ENCODE measurements around the gene VCL. TPM values are rescaled to one million over a fixed set of nuclear protein-coding genes. Genes with fewer than 3 reads are reported as not detected.
"Not testable (repeated sequence)": the region's sequence is repeated elsewhere in the genome, so short reads cannot be mapped to it uniquely, and the experiment has no call there.

The VCL gene
- total RNA-seq, 1 experiment from 2014 or later = 384 TPM

DNA sequence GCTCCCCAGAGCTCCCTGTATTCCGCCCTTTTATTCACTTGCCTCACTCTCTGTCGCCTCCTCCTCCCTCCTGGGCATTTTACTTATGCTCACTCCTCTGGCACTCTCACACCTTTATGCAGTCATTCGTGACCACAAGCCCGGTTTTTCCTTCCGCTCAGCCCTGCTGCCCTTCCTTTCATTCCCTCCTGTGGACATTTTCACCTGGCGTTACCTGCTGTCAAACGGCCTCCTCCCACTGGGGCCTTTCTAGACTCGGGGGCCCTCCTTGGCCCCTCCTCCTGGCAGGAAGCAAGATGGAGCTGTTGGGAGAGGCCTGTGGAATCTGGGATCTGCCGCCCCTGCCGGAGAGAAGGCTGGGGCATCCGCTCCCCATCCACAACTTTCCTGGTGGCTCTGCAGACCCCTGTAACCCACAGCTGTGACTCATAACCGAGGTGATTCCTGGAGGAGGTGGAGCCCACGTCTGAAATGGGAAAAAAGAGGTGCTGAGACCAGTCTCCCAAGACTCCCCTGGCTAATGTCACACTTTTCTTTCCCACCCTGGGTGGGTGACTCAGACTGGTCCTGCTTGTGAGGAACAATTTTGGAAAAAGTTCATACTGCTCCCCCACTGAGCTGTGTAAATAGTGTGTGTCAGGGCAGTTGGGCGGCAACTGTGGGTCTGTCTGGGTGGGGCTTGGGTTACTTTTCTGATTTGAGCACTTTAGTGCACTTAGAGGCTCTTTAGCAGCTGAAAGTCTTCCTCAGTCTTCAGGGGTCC is 1.2 kb downstream of the VCL start:
- in situ Hi-C loops (cut with HindIII; ENCODE audit: low sequenced_read_pairs) = no loop called here
- peak; percentile 76 for DNase-seq (ENCODE audit: low spot score)

DNA sequence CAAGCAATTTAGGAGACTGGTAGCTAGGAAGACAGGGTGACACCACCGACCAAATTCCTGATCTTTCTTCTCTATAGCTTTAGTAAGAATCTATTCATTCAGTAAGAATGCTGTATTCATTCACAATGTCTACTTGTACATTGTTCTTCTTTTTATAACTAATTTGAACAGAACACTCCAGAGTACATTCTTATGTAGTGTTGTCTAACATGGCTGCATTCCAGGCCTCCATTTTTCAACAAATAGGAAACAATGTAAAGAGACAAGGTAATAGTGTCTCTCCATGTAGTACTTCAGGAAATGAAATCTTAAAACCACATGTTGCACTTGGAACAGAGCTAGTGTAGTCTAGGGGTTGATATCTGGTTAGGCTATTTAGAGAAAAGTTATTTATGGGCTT is 1.8 kb downstream of the VCL start:
- in situ Hi-C loops (cut with HindIII; ENCODE audit: low sequenced_read_pairs) = no loop called here
- DNase-seq (ENCODE audit: low spot score) = no peak

DNA sequence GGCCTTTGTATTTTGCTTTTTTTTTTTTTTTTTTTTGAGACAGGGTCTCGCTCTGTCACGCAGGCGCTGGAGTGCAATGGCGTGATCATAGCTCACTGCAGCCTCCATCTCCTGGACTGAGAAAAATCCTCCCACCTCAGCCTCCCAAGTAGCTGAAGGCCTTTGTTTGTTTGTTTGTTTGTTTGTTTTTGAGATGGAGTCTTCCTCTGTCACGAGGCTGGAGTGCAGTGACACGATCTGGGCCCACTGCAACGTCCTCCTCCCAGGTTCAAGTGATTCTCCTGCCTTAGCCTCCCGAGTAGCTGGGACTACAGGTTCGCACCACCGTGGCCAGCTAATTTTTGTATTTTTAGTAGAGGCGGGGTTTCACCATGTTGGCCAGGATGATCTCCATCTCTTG is 2.3 kb downstream of the VCL start:
- DNase-seq (ENCODE audit: low spot score); in situ Hi-C loops (cut with HindIII; ENCODE audit: low sequenced_read_pairs): not testable (repeated sequence)

DNA sequence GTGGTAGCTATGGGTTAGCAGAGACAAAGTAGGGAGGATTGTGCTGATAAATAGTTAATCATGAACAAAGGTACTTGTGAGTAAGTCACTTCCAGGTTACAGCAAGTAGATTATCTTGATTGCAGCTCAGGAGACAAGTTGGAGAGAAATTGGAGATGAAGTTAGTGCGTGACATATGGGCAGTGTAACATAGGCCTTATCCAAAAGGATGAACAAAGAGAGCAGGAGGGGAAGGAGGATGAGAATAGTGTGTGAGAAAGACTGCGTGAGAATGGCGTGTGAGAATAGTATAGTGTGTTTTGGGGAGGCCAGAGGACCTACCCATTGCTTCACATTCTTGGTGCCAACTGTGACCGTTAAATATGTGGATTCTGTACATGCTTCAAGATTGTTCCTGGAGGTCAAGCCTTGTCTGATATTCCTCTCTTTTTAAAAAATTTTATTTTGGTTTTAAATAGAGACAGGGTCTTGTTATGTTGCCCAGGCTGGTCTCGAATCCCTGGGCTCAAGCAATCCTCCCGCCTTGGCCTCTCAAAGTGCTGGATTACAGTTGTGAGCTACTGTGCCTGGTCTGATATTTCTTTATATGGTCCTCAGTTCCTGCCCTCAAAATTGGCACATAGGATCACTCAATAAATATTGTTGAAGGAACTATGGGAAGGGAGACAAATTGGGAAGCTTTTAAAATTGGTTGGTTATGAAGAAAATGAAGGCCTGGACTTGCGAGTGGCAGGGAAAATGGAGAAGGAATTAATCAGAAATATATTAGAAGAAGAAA is 3.2 kb downstream of the VCL start:
- no peak for DNase-seq (ENCODE audit: low spot score)
- in situ Hi-C loops (cut with HindIII; ENCODE audit: low sequenced_read_pairs) = no loop called here

DNA sequence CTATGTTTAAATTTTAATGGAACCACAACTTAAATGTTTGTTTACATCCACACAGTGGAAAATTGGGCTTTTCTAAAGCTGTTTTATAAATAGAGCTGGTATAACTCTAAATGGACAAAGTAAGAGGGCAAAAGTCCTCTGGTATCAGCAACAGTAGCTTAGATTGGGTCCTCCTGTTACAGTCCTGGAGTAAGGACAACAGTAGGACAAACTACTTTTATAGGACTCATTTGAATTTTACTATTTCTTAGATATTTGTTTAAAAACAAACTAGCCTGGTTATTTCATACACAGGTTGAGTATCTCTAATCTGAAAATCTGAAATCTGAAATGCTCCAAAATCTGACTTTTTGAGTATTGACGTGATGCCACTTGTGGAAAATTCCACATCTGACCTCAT is 8.4 kb downstream of the VCL start:
- DNase-seq (ENCODE audit: low spot score) = no peak
- in situ Hi-C loops (cut with HindIII; ENCODE audit: low sequenced_read_pairs) = no loop called here

DNA sequence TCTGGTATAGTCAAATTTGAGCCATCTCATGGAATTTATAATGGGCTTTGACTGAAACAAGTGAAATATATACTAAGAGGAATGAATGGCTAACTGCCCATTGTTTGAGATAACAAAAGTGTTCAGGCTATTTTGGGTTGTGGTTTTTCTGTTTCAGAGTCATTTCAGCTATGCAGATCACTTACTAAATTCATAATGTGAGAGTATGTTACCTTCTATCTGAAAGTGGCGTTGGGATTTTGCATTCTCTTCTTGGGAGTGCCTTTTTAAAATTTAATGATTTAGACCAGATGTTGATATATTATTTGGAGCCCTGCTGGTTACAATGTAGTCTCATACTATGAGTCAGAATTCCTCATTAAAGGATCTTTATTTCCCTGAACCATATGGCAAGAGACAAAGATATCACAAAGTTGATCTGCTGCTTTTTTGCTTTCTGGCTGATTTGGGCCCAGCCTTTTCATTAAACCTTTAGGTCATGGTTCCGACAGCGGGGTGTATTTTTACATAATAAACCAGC is 10.4 kb downstream of the VCL start:
- in situ Hi-C loops (cut with HindIII; ENCODE audit: low sequenced_read_pairs) = no loop called here
- DNase-seq (ENCODE audit: low spot score) = no peak

DNA sequence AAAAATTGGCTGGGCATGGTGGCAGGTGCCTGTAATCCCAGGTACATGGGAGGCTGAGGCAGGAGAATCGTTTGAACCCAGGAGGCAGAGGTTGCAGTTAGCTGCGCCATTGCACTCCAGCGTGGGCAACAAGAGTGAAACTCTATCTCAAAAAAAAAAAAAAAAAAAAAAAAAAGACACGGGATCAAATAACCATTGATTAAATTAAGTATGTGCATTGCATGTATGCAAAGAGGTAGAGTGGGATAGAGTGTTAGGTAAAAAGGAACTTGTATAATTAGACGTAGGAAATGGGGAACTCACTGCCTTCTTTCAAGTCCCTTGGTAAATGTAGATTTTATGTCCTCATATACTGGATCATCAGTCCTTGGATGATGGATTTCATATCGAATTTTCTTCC is 13.1 kb downstream of the VCL start:
- in situ Hi-C loops (cut with HindIII; ENCODE audit: low sequenced_read_pairs) = loop anchor here (5.0 kb wide), 1 partner anchor 44 kb away; no protein-coding TSS in a partner anchor
- DNase-seq (ENCODE audit: low spot score) = no peak

DNA sequence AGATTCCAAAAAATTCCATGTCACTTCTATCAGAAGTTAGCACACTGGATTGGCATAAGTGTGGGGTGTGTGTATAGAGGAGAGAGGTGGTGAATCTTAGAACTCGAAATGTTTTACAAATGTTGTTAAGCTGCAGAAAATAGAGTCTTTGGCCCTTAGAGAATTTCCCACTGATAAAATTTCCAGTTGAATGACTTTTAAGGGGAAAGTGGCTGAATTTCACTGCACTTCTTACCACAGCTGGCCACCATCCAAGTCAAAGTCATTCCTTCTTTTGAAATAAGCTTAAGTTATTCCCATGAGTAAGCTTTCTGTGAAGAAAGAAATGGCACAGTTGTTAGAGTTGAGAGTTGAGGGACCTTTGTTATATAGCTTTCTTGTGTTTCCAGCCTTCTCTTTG is 13.9 kb downstream of the VCL start:
- no peak for DNase-seq (ENCODE audit: low spot score)
- in situ Hi-C loops (cut with HindIII; ENCODE audit: low sequenced_read_pairs) = loop anchor here (5.0 kb wide), 1 partner anchor 44 kb away; no protein-coding TSS in a partner anchor

DNA sequence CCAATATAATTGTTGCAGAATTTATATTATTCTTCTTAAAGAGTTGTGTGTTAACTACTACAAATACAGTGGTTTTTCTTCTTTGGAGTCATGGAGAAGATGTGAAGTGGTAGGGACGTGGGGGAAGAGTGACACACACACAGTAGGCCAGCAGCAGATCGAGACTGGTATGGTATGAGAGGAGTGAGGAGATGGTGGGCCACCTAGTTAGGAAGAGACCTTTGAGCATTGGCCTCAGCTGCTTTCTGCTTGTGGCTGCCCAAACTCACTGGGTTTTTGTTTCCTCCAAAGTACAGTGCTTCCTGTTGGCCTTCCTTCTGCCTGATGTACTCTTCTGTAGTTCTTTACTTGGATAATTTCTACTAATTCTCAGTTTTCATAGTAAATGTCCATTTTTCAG is 14.6 kb downstream of the VCL start:
- no peak for DNase-seq (ENCODE audit: low spot score)
- in situ Hi-C loops (cut with HindIII; ENCODE audit: low sequenced_read_pairs) = loop anchor here (5.0 kb wide), 1 partner anchor 45 kb away; no protein-coding TSS in a partner anchor

DNA sequence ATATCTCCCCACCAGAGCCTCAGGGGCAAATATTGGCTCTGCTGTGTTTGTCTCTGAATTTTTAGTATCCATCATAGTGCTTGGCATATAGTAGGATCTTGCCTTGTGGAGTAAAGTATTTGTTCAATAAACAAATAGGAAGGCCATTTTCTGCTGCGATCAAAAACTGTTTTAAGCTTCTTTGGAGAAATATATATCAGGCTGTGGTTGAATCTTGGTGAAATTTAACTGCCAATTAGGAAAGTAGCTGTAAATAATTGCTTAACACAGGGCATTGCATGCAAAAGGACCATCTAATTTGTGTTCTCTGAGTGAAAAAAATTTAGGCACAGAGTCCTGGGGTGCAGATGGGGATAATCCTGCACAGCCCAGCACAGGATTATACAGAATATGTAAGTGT is 15.1 kb downstream of the VCL start:
- DNase-seq (ENCODE audit: low spot score) = no peak
- in situ Hi-C loops (cut with HindIII; ENCODE audit: low sequenced_read_pairs) = loop anchor here (5.0 kb wide), 1 partner anchor 46 kb away; no protein-coding TSS in a partner anchor

DNA sequence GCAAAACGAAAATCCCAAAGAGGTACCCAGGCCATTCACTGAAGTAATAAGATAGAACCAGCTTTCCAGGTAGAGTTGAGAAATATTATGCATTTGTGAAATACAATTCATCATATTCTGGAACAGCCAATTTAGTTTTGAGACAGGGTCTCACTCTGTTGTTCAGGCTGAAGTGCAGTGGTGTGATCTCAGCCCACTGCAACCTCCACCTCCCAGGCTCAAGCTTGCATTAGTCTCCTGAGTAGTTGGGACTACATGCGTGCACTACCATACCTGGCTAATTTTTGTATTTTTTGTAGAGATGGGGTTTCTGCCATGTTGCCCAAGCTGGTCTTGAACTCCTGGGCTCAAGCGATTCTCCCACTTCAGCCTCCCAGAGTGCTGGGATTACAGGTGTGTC is 16.7 kb downstream of the VCL start:
- DNase-seq (ENCODE audit: low spot score) = not testable (repeated sequence)
- in situ Hi-C loops (cut with HindIII; ENCODE audit: low sequenced_read_pairs) = loop anchor here (5.0 kb wide), 1 partner anchor 47 kb away; no protein-coding TSS in a partner anchor

DNA sequence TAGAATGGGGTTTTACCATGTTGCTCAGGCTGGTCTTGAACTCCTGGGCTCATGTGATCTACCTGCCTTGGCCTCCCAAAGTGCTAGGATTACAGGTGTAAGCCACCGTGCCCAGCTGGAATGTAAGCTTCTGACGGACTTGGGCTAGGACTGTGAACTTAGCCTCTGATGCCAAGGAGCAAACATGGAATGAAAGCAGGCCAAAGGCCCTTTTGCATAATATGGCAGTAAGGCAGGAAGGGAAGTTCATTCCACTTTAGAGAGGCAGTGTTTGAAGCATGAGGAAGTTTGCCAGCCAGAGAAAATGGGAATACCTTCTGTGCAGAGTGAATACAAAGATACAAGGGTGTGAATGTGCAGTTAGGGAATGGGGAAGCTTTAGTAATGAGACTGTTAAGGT is 20.3 kb downstream of the VCL start:
- no peak for DNase-seq (ENCODE audit: low spot score)
- in situ Hi-C loops (cut with HindIII; ENCODE audit: low sequenced_read_pairs) = no loop called here

DNA sequence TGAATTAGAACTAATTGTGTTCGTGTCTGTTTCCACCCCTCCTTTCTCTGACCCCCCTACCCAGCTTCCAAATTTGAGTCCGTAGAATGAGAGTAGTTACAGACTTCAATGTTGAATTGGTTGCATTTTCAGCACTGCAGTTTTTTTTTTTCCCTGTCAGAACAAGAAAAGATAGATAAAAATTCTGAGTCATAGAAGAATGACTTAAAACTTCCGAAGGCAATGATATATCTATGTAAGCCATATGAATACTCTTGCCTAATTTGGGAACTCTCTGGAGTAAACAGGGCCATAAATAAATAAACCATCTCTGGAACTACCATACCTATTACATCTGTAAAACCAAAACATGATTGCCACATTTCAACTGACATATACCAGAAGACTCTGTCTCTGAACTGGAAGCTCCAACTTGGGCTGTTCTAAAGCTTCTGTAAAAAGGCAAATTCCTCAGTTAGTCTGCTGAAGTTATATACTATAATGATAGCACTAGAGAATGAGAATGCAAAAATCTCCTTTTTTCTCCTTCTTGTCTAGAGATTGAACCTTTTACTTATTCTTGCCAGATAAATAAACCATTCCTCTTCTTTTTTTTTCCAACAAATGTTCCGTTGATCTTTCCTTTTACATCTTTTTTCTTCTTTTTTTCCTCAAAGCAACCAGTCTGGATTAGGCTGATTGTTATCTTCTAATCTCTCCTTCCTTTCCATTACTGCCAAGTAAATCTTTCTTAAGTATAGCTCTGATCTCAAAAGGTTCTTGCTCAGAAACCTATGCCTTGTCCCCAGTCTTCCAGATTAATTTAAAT is 23.5 kb downstream of the VCL start:
- no peak for DNase-seq (ENCODE audit: low spot score)
- in situ Hi-C loops (cut with HindIII; ENCODE audit: low sequenced_read_pairs) = no loop called here

DNA sequence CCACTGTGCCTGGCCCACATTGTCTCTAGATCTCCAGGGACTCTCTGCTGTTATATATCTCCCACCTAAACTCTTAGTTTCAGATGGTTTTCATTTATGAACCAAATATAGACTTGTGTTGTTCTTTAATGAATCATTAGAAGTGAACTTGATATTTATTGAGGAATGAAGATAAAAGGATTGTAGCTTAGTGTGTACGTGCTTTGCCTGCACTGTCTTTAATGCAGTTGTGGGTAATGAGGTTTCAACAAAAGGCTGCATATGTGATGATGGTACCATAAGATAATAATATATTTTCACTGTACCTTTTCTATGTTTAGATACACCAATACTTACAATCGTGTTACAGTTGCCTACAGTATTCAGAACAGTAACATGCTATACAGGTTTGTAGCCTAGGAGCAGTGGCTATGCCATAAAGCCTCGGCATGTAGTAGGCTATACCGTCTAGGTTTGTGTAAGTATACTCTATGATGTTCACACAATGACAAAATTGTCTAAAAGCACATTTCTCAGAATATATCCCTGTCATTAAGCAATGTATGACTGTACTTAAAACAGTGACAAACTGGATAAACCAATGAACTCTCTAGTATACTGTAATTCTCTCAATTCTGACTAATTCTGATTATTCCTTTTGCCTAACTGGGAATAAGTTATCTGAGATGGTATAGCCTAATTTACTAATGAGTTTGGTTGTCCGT is 25.2 kb downstream of the VCL start:
- in situ Hi-C loops (cut with HindIII; ENCODE audit: low sequenced_read_pairs) = no loop called here
- no peak for DNase-seq (ENCODE audit: low spot score)

DNA sequence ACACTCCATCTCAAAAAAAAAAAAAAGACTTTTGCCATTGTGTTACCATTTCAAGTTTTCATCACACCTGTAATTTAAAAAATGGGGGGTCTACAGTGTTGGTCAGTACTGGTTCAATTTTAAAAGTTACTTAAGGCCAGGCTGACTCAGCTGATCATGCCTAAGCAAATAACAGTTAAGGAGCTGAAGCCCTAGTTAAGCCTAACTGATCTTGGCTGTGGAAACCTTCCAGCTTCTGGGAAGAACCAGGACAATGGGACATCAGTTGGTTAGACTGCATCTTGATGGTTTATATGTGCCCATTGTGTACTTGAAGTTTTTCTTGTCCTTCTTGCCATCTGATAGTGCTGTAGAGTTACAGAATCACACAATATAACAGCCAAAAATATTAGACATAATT is 26.7 kb downstream of the VCL start:
- DNase-seq (ENCODE audit: low spot score) = no peak
- in situ Hi-C loops (cut with HindIII; ENCODE audit: low sequenced_read_pairs) = no loop called here

DNA sequence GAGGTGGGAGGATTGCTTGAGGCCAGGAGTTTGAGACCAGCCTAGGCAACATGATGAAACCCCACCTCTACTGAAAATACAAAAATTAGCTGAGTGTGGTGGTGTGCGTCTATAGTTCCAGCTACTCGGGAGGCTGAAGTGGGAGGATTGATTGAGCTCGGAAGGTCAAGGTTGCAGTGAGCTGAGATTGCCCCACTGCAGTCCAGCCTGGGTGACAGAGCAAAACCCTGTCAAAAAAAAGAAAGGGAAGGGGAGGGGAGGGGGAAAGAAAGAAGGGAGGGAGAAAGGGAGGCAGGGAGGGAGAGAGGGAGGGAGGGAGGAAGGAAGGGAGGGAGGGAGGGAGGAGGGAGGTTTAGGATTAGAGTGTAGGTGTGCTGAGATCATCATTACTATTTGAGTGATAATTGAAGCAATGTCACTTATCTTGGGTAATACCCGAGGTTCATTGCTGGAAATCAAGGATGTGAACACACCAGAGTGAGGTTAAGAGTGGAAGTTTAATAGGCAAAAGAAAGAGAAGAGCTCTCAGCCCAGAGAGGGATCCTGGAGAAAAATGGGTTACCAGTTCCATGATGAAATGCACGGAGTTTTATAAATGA is 27.6 kb downstream of the VCL start:
- in situ Hi-C loops (cut with HindIII; ENCODE audit: low sequenced_read_pairs) = no loop called here
- no peak for DNase-seq (ENCODE audit: low spot score)

DNA sequence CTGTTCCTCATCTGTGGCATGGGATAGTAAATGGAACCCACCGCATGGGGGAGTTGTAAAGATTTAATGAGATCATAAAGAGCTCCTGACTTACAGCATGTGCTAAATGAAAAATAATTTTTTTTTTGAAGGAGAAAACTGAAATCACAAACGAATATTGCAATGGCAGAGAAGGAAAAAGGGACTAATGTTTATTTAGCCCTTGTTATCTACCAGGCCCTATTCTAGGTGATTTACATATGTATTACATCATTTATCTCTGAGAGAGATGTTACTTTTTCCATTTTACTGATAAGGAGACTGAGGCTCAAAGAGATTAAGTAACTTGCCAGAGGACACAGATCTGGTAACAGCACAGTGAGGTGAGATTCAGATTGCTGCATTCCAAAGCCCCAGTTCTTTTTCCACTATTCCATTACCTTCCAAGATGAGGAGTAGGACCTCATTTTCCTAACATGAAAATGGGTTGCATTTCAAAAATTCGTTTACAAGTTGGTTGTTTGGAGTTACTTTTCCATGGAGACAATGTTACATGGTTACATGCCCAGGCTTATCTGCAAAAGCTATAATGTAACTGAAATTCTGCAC is 28.6 kb downstream of the VCL start:
- in situ Hi-C loops (cut with HindIII; ENCODE audit: low sequenced_read_pairs) = no loop called here

DNA sequence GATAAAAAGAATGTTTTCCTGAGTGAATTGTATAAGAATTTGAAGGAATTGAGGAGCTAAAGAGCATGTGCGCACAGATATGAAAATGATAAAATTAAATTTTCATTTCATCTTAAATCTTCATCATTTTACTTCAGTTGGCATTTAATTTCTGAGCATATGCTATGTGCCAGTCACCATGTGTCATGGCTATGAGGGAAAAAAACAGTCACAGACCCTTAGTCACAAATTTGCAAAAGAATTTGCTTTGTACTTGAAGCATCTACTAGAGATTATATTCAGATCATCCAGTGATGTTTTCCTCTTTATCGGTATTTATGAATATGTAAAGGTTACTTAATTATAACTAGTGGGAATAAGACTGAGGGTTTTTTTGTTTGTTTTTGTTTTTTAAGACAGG is 29.8 kb downstream of the VCL start:
- DNase-seq (ENCODE audit: low spot score) = no peak
- in situ Hi-C loops (cut with HindIII; ENCODE audit: low sequenced_read_pairs) = no loop called here

More for the DNA sequence above, 28.6 kb downstream of the VCL start:
- DNase-seq (ENCODE audit: low spot score) = peak; percentile 46
